ENCODE data around the gene PINK1.

Gene PINK1

GRCh38 chr1:20696397-20697333 lies 63.4 kb downstream of the PINK1 start:
- Mint-ChIP-seq H3K4me3 (peak overlapping the region; percentile 89 to 95), H3K4me1 (peaks cover 12% of the 10 kb centered on the region), H3K9me3 (no peaks in the 10 kb centered on the region), H3K27ac (peak overlapping the region; percentile 81 to 88), H3K27me3 (peaks cover 10% of the 10 kb centered on the region)
- ATAC-seq (peak; percentile 94), DNase-seq (peak; percentile 74 to 77)

GRCh38 chr1:20697563-20697962 lies 64.3 kb downstream of the PINK1 start:
- H3K9me3 Mint-ChIP-seq: no peaks in the 10 kb centered on the region
- no peak overlapping the region for H3K27ac Mint-ChIP-seq
- DNase-seq (no peak), ATAC-seq (no peak)
- peaks cover 12% of the 10 kb centered on the region for H3K4me1 Mint-ChIP-seq
- H3K27me3 Mint-ChIP-seq: peaks cover 10% of the 10 kb centered on the region
- H3K4me3 Mint-ChIP-seq: no peak overlapping the region

- Mint-ChIP-seq H3K27ac (no peak overlapping the region), H3K27me3 (peaks cover 10% of the 10 kb centered on the region), H3K4me3 (no peak overlapping the region), H3K9me3 (no peaks in the 10 kb centered on the region), H3K4me1 (peaks cover 12% of the 10 kb centered on the region)
- no peak for DNase-seq
- ATAC-seq: no peak
Measured at GRCh38 chr1:20698195-20698910, 65.1 kb downstream of the PINK1 start.

- Mint-ChIP-seq H3K4me3 (no peak overlapping the region), H3K27ac (peak overlapping the region in 1 of 2 donors; percentile 28), H3K27me3 (peaks cover 10% of the 10 kb centered on the region), H3K9me3 (no peaks in the 10 kb centered on the region), H3K4me1 (peaks cover 12% of the 10 kb centered on the region)
- no peak for ATAC-seq
- no peak for DNase-seq
Measured at GRCh38 chr1:20699558-20699957, 66.3 kb downstream of the PINK1 start.

DNA sequence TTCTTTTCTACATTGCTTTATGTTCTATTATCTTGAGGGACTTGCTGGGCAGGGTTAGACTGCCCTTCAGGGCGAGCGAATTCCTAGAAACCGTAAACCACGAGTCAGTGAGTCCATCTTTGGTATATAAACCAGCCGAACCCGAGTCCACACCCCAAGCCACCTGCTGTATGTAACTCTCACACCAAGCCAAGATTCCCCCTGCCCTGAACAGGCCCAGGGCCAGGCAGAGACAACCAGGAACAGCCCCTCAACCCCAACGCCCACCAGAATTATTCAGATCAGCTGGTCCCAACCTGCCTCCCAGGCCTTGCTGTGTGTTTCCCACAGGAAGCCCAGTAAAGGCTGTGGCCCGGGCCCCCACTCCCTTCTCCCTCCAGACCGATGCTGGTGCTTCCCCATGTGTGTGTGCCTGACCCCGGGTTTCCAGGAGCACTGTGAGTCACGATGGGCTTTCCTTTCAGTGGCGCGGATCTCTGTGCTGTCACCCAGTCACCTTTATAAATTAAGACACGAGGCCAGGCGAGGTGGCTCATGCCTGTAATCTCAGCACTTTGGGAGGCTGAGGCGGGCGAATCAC lies 67.5 kb downstream of the PINK1 start:
- Mint-ChIP-seq H3K27ac (peak overlapping the region in 1 of 2 donors; percentile 21), H3K27me3 (peaks cover 7% of the 10 kb centered on the region), H3K4me1 (peaks cover 12% of the 10 kb centered on the region), H3K4me3 (no peak overlapping the region), H3K9me3 (no peaks in the 10 kb centered on the region)
- DNase-seq (no peak), ATAC-seq (no peak)

Data from stimulated activated naive CD8-positive, alpha-beta T cell treated with anti-CD3 and anti-CD28 coated beads, Interleukin-15, amount 100 ng/mL, for 72 hours (primary cell).